Panc1 (cell line): Measurements from ENCODE around the gene EFNA5. TPM values are rescaled to one million over a fixed set of nuclear protein-coding genes. Genes with fewer than 3 reads are reported as not detected.
A peak's percentile ranks its signal among the peaks of the same experiment; 100 is the strongest.
"Not testable (repeated sequence)": the region's sequence is repeated elsewhere in the genome, so short reads cannot be mapped to it uniquely, and the experiment has no call there.

ENCODE experiments used
- ATAC-seq: fragments of 200-7000 bp; cut with Tn5 transposase; 2 replicates; pipeline ENCODE4 v1.9.1; 2020; ENCODE audit warnings: mild to moderate bottlenecking, moderate library complexity
- BruUV-seq: library from RNA; stranded (reverse); fragments of 400-500 nt; replicated peaks from 2 replicates; lab custom pipeline; 2021; lab: Mats Ljungman, UMichigan
- CTCF ChIA-PET: fragments of 300-600 bp; sonication (Branson Sonifier 250); formaldehyde crosslinking; loops from one replicate; lab custom pipeline; 2022; ENCODE audit warnings: antibody characterized with exemption; lab: Charles Lee
- POLR2A ChIA-PET: fragments of 300-600 bp; sonication (Branson Sonifier 250); formaldehyde crosslinking; loops from one replicate; lab custom pipeline; 2022; ENCODE audit warnings: antibody characterized with exemption; lab: Charles Lee
- DNase-seq: peaks from one replicate; pipeline ENCODE4 v3.0.0-alpha.2; 2010; ENCODE audit warnings: low read depth, low spot score
- H3K27ac ChIP-seq: 2 replicates; pipeline ENCODE4 v1.5.1; 2011; ENCODE audit warnings: mild to moderate bottlenecking, low read length, inconsistent platforms
- H3K27me3 ChIP-seq: fragments of 200-500 bp; sonication (Bioruptor generic); 2 replicates; pipeline ENCODE4 v1.6.0; 2014; ENCODE audit warnings: low read length, inconsistent platforms; ENCODE audit not compliant: control insufficient read depth, insufficient read depth
- H3K36me3 ChIP-seq: fragments of 200-500 bp; sonication (Bioruptor generic); 2 replicates; pipeline ENCODE4 v1.5.1; 2014; ENCODE audit warnings: inconsistent platforms, mild to moderate bottlenecking, low read length, moderate library complexity; ENCODE audit not compliant: control insufficient read depth, insufficient read depth
- H3K4me1 ChIP-seq: 2 replicates; pipeline ENCODE4 v1.5.1; 2011; ENCODE audit warnings: inconsistent platforms, mild to moderate bottlenecking, low read length, moderate library complexity; ENCODE audit not compliant: control insufficient read depth, insufficient read depth
- H3K4me3 ChIP-seq, 2 experiments: 2 replicates each; pipeline ENCODE4 v1.5.1; 2011 to 2012; ENCODE audit warnings: low read depth in 2 of 2, low read length in 2 of 2, mild to moderate bottlenecking in 2 of 2, inconsistent platforms in 1 of 2, moderate library complexity in 1 of 2
- H3K9me3 ChIP-seq: fragments of 200-500 bp; sonication (Bioruptor generic); 2 replicates; pipeline ENCODE4 v1.5.1; 2014; ENCODE audit warnings: low read depth, mild to moderate bottlenecking, inconsistent platforms, low read length, moderate library complexity; ENCODE audit not compliant: control insufficient read depth, insufficient read depth
- CTCF ChIP-seq: fragments of 450-650 bp; IDR thresholded peaks from 2 replicates; pipeline ENCODE4 v1.5.1; 2017; ENCODE audit warnings: mild to moderate bottlenecking
- POLR2AphosphoS5 ChIP-seq: IDR thresholded peaks from 2 replicates; pipeline ENCODE4 v1.6.1; 2012; ENCODE audit warnings: mild to moderate bottlenecking, low read depth, low read length, moderate library complexity
- REST ChIP-seq, 2 experiments: IDR thresholded peaks; 2 replicates each; pipeline ENCODE4 v1.6.1; 2011 to 2012; ENCODE audit warnings: low read depth in 2 of 2, control low read depth in 1 of 2, low read length in 1 of 2, mild to moderate bottlenecking in 1 of 2, moderate library complexity in 1 of 2; ENCODE audit not compliant: insufficient read depth in 1 of 2
- SIN3A ChIP-seq: IDR thresholded peaks from 2 replicates; pipeline ENCODE4 v1.6.1; 2012; ENCODE audit warnings: low read depth, mild to moderate bottlenecking, low read length, moderate library complexity, borderline replicate concordance; ENCODE audit not compliant: insufficient read depth
- TCF7L2 ChIP-seq: IDR thresholded peaks from 2 replicates; pipeline ENCODE4 v1.6.1; 2011; ENCODE audit warnings: mild to moderate bottlenecking, low read depth, low read length, inconsistent platforms
- in situ Hi-C: cut with HindIII; loops from 2 replicates; pipeline ENCODE4 v1.10.0; 2016; ENCODE audit warnings: low sequenced_read_pairs, low pct_unique_long_range_greater_than_20kb
- intact Hi-C: fragments of 100-400 bp; cut with micrococcal nuclease; formaldehyde crosslinking; loops from one replicate; pipeline ENCODE4 v1.10.0; 2022; ENCODE audit not compliant: unreplicated experiment
- total RNA-seq: library from RNA; stranded (reverse); gene quantifications from one replicate; pipeline ENCODE4 v1.2.1, GENCODE V29; 2021; ENCODE audit not compliant: unreplicated experiment

Gene EFNA5
- total RNA-seq, 1 experiment from 2014 or later = 30.5 TPM

GRCh38 chr5:107455111-107455544 is 215.6 kb downstream of the EFNA5 start:
- peaks cover 21% of the 10 kb centered on the region for H3K4me1 ChIP-seq
- no peak overlapping the region for H3K4me3 ChIP-seq
- intact Hi-C loops (no loop called here), in situ Hi-C loops (no loop called here)
- BruUV-seq = no TSS peak
- TF ChIP-seq SIN3A = no peak
- no peak for TF ChIP-seq POLR2AphosphoS5
- no peak for TF ChIP-seq CTCF
- no peak for TF ChIP-seq TCF7L2
- TF ChIP-seq REST (IDR thresholded peaks at IDR 0.05; ENCODE audit: insufficient read depth in 1 of 2, low read depth in 2 of 2, low read length in 1 of 2) = no peak
- POLR2A ChIA-PET = no interaction called here
- no peaks in the 10 kb centered on the region for H3K36me3 ChIP-seq
- 0 out of 2 replicates have a peak overlapping the region, but pooled peaks have one; percentile 31 for H3K27ac ChIP-seq
- CTCF ChIA-PET = interaction anchor here (0.6 to 1.2 kb wide), 2 partner anchors 11 to 169 kb away, joined by 3 read pairs; no protein-coding TSS in a partner anchor
- no peak for DNase-seq
- ATAC-seq = peak; percentile 70
- no peaks in the 10 kb centered on the region for H3K9me3 ChIP-seq
- no peaks in the 10 kb centered on the region for H3K27me3 ChIP-seq

- BruUV-seq, H3K27ac ChIP-seq, intact Hi-C loops, H3K27me3 ChIP-seq, H3K4me3 ChIP-seq, DNase-seq, H3K9me3 ChIP-seq, ATAC-seq, CTCF ChIA-PET, H3K36me3 ChIP-seq, in situ Hi-C loops: not testable (repeated sequence)
- H3K4me1 ChIP-seq = peaks cover 21% of the 10 kb centered on the region
- POLR2A ChIA-PET = interaction anchor here (0.6 kb wide), 1 partner anchor 22 kb away, joined by 8 read pairs; no protein-coding TSS in a partner anchor
These were observed 218.9 kb downstream of the EFNA5 start for GRCh38 chr5:107451827-107452226.

- DNase-seq = no peak
- ATAC-seq = no peak
- intact Hi-C loops (no loop called here), in situ Hi-C loops (no loop called here)
- Histone ChIP-seq H3K27ac (no peak overlapping the region), H3K4me3 (no peak overlapping the region), H3K36me3 (no peaks in the 10 kb centered on the region), H3K4me1 (peaks cover 15% of the 10 kb centered on the region), H3K9me3 (no peaks in the 10 kb centered on the region), H3K27me3 (no peaks in the 10 kb centered on the region)
- CTCF ChIA-PET = no interaction called here
- TF ChIP-seq TCF7L2 (no peak), SIN3A (no peak), CTCF (no peak), POLR2AphosphoS5 (no peak), REST (IDR thresholded peaks at IDR 0.05; ENCODE audit: insufficient read depth in 1 of 2, low read depth in 2 of 2, low read length in 1 of 2) (no peak)
- no TSS peak for BruUV-seq
- POLR2A ChIA-PET = no interaction called here
These were observed 219.7 kb downstream of the EFNA5 start for GRCh38 chr5:107451028-107451427.
